ENCODE measurements around the gene HEATR1. TPM values are rescaled to one million over a fixed set of nuclear protein-coding genes. Genes with fewer than 3 reads are reported as not detected.

Gene HEATR1
- total RNA-seq, 4 donors from 2014 or later: 11.6 to 17.5 (median 15.8) TPM

DNA sequence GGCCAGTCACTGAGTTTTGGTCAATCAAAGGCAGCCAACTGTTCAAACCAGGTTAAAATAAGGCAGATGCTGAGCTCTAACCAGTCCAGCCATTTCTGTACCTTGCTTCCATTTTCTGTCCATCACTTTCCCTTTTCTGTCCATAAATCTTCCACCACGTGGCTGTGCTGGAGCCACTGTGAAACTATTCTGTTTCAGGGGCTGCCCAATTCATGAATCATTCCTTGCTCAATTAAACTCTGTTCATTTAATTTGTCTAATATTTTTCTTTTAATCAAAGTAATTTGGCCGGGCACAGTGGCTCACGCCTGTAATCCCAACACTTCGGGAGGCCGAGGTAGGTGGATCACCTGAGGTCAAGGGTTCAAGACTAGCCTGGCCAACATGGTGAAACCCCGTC is 103.2 kb downstream of the HEATR1 start:
- ATAC-seq (no peak), DNase-seq (no peak)
- Histone ChIP-seq H3K4me3 (no peak overlapping the region), H3K9me3 (no peaks in the 10 kb centered on the region), H3K4me1 (peaks cover 0 to 4% of the 10 kb centered on the region in 2 donors), H3K27ac (no peak overlapping the region), H3K36me3 (no peaks in the 10 kb centered on the region), H3K27me3 (no peaks in the 10 kb centered on the region)
- intact Hi-C loops (cut with DNase I; ENCODE audit: low total_unique reads): no loop called here
- in situ Hi-C loops (cut with MboI; ENCODE audit: low sequenced_read_pairs in 4 of 4): no loop called here
- TF ChIP-seq, protein P1, sequence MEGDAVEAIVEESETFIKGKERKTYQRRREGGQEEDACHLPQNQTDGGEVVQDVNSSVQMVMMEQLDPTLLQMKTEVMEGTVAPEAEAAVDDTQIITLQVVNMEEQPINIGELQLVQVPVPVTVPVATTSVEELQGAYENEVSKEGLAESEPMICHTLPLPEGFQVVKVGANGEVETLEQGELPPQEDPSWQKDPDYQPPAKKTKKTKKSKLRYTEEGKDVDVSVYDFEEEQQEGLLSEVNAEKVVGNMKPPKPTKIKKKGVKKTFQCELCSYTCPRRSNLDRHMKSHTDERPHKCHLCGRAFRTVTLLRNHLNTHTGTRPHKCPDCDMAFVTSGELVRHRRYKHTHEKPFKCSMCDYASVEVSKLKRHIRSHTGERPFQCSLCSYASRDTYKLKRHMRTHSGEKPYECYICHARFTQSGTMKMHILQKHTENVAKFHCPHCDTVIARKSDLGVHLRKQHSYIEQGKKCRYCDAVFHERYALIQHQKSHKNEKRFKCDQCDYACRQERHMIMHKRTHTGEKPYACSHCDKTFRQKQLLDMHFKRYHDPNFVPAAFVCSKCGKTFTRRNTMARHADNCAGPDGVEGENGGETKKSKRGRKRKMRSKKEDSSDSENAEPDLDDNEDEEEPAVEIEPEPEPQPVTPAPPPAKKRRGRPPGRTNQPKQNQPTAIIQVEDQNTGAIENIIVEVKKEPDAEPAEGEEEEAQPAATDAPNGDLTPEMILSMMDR (IDR thresholded peaks at IDR 0.05 in 4 of 5, conservative IDR thresholded peaks at IDR 0.05 in 1 of 5): no peak
- TF ChIP-seq POLR2A (IDR thresholded peaks at IDR 0.05): no peak

Other genes with a start within 250 kb of the HEATR1 start
- gene EDARADD, start 210.2 kb downstream of the HEATR1 start, total RNA-seq: not detected
- gene LGALS8, start 80.5 kb downstream of the HEATR1 start, total RNA-seq: 10 to 100 TPM; 11.1 to 20.7 (median 12.5) TPM
- gene ACTN2, start 82.0 kb upstream of the HEATR1 start, total RNA-seq: 1,000 to 10,000 TPM in 3 of 4 donors, 100 to 1,000 TPM in 1; 503 to 1,706 (median 1,214) TPM
- 10 to 100 TPM; 23.0 to 46.3 (median 29.1) TPM for gene MTR, start 190.8 kb upstream of the HEATR1 start, total RNA-seq